Airway epithelial cell (primary cell): Measurements from ENCODE around the gene CRNN. TPM values are rescaled to one million over a fixed set of nuclear protein-coding genes. Genes with fewer than 3 reads are reported as not detected.

ENCODE experiments used
- total RNA-seq: library from RNA; depleted of rRNA; stranded (reverse); fragments of >200 nt; gene quantifications from 2 replicates; pipeline ENCODE4 v1.2.3, GENCODE V29; 2015

Gene CRNN
- total RNA-seq, result 5.2 and 6.1 TPM in 2 replicates

GRCh38 chr1:152413909-152414308 is at the start of gene CRNN:
TSS of gene CRNN (minus strand) at chr1:152414263. CDS start at chr1:152412233, 2,030 bp downstream.

DNA sequence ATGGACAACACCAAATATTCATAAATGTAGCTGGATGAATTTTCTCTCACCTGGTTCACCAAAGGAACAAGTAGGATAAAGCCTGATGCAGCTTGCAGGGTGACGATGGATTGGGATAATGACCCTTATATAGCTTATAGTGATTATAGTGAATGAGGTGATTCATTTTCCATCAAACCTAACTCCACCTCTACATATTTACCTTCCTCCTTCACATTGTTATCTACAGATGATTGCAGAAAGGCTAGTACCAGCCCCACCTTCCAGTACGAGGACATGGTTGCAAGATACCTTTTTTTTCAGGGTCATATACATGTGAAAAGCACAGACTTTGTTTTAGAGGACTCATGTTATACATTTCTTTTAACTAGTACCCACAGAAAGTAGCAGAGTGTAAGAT is 54.2 kb downstream of the CRNN start, which contains the start of gene FLG2:
Gene FLG2 (minus strand): TSS at position 101 of the 400 bp plus-strand sequence. CDS start 1,122 bp downstream, outside the sequence.

Other genes starting within 250 kb of the CRNN start
- gene HRNR, start 190.1 kb downstream of the CRNN start, total RNA-seq, result under 0.01 TPM in 1 of 2 replicates, not detected in the other
- 1.3 and 2.3 TPM in 2 replicates for gene FLG, start 89.0 kb downstream of the CRNN start, total RNA-seq
- gene FLG2, start 54.3 kb downstream of the CRNN start, total RNA-seq, result under 0.01 and 0.05 TPM in 2 replicates
- gene LCE5A, start 96.5 kb upstream of the CRNN start, total RNA-seq, result not detected in 2 replicates
- gene CRCT1, start 100.2 kb upstream of the CRNN start, total RNA-seq, result 9.1 and 12.0 TPM in 2 replicates
- gene LCE3E, start 152.5 kb upstream of the CRNN start, total RNA-seq, result 0.23 and 0.63 TPM in 2 replicates
- 0.60 TPM in 1 of 2 replicates, not detected in the other for gene LCE3D, start 166.3 kb upstream of the CRNN start, total RNA-seq
- gene LCE3C, start 186.0 kb upstream of the CRNN start, total RNA-seq, result not detected in 2 replicates
- gene LCE3B, start 199.5 kb upstream of the CRNN start, total RNA-seq, result not detected in 2 replicates
- gene LCE3A, start 208.8 kb upstream of the CRNN start, total RNA-seq, result not detected in 2 replicates
- gene LCE2D, start 249.1 kb upstream of the CRNN start, total RNA-seq, result not detected in 2 replicates